GM19324 (cell line): ENCODE measurements around the gene HRCT1.

Experiments
- ATAC-seq: cut with Tn5 transposase; IDR thresholded peaks from one replicate; pipeline ENCODE4 v1.9.1; 2021; ENCODE audit warnings: mild to moderate bottlenecking, moderate library complexity; ENCODE audit not compliant: unreplicated experiment, low FRiP score

The HRCT1 gene

DNA sequence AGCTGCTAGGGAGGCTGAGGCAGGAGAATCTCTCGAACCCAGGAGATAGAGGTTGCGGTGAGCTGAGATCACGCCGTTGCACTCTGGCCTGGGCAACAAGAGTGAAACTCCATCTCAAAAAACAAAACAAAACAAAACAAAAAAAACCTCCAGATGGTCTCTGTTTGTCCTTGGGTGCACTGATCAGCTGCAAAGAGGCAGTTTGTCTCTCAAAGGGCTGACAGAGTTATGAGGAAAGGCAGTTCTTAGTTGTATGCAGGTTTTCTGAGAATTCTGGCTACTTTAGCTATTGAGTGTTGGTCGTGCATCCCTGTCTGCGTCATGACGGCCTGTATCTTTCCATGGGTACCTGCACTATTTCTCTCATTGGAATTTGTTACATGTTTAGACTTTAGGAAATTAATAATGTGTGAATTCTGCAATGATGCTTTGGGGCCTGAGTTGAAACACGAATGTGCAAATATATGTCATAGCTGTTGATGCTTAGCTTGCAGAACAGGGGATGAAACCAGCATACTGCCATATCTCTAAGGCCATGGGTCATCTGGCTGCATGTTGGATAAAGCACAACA lies 33.8 kb downstream of the HRCT1 start:
- ATAC-seq, result no peak

DNA sequence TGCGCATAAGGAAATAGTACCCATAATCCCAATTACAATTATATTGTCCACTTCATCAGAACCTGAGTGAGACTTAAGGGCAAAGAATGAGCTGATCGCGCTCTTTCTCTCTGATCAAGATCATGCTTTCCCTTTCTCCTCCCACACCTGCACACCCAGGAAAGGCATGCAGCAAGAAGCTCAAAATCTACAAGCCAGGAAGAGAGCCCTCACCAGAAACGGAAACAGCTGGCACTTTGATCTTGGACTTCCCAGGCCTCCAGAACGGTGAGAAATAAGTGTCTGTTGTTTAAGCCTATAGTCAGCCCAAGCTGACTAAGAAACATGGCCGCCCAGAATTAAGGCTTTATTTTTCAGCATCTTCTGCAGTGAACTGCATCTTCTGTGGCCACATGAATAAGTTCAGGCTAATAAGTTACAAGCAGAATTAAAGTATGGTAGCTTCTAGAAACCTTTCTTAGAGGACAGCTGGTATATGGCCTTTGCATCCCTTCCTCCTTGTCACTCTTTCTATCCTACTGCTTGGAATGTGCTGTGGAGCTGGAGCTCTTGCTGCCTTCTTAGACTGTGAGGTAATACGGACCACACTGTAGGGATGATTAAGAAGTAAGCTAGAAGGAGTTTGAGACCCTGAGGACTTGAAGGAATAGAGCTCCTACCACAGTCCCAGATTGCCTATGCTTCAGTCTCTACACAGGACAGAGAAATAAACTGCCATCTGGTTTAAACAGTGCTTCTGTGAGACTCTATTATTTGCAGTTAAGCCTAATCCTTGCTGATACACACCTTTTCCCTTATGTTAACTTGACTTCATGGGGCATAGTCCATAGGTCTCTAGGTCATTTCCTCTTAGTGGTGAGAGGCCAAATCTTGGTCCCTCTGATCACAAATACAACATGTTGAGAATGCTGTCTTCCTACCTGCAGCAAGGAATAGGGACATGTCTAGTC lies 34.7 kb downstream of the HRCT1 start:
- no peak for ATAC-seq

DNA sequence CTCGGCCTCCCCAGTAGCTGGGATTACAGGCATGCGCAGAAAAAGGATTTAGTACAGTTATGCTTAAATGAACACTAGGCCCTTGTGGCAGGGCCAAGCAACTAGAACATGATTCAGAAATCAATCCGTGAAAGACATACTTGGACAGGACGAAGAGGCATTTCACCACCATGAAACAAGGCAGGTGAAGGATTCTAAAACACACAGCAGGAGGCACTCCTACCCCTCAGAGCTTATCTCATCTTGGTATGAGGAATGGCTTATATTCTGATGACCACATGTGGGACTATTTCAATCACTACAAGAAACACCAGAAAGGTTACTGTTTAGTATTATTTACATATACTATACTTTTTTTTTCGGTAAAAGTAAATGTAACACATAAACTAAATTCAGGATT lies 36.3 kb downstream of the HRCT1 start:
- ATAC-seq, result no peak

DNA sequence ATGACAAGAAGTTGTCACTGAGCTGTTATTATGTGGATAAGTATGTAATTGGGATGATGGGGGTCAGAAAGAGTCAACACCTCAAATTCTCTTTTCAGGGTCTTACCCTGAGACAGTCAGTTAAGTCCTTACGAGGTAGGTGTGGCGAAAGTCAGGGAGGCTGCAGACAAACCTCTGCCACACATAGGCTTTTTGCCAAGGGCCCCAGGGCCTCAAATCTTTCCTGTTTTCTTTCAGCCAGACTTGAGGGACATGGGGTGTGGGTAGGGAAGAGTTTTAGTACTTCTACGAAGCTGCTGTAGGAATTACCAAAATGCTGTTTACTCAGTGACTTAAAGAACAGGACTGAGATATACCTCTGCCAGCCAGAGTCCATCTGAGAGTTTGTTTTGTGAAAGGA lies 38.2 kb downstream of the HRCT1 start:
- no peak for ATAC-seq

DNA sequence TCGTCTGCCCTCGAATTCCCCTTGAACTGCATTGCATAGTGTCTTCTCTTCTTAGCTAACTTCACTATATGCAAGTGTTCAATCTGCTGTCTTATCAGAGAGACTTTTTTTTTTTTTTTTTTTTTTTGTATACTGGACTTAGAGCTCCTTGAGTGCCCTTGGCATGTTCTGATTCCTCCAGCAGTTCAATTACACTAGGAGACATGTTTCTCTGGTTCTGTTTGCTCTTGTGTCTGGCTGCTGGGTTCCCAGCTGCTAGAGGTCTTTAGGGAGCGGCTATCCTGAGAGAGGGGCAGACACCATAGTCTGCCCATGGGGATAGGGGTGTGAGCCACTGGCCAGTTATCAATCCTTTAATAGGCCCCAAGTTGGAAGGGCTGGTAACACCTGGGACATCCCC lies 38.8 kb downstream of the HRCT1 start:
- ATAC-seq, result no peak

DNA sequence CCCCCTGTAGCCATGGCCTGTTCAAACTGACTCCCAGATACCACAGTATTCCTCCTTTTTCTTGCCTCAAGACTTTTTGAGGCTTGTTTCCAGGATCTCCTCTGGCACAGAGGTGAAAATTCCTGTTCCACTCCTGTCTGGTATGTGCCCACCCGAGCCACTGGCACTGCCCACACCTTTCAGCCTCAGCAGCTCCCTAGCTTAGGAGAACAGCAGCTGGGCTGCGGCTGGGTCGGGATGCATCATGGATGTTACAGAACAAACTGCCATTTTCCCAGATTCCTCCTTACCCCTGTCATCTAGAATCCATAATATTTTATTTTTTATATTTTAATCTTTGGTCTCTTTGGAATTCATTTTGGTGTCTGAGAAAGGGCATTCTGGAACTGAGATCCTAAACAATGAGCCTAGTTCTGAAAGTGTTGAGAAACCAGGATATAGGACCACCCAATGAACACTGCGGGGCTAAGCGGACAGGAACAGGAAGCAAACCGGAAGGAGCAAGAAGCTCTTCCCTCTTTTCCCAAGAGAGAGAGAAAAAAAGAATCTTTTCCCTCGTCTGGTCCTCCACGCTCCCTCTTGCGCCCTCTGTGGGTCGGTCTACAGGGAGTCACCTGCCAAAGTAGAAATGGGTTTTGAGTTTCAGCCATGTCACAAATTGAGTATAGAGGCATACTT lies 39.5 kb downstream of the HRCT1 start:
- ATAC-seq, result no peak

DNA sequence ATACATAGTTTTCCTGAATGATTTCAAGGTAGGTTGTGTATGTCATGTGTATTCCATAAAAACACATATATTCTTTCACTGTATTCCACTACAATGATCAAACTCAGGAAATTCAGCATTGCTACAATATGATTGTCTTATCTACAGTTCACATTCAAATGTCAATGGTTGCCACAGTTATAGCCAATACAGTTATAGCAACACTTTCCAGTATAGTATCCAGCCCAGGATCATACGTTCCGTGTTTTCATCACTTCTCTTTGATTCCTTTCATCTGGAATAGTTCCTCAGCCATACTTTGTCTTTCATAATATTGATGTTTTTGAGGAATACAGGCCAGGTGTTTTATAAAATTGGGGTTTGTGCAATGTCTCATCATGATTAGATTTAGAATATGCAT lies 42.4 kb downstream of the HRCT1 start:
- ATAC-seq, result no peak

DNA sequence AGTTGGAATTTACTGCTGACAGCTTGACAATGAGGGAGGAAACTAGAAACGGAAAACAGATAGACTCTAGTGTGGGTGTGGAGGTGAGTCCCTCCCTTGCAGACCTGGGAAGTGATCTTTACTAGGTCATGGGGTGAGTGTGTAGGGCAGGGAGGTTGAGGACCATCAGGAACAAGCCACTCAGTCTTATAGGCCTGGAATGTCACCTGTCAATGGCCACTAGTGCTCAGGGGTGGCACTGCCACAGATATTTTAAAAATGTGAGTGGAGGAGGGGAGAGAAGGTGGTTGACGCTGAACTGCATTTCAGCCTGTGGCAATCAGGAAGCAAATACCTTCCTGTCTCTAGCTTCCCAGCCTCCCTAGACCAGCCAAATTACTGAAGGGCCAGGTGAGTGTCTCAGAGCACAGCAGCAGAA lies 42.9 kb downstream of the HRCT1 start:
- no peak for ATAC-seq

DNA sequence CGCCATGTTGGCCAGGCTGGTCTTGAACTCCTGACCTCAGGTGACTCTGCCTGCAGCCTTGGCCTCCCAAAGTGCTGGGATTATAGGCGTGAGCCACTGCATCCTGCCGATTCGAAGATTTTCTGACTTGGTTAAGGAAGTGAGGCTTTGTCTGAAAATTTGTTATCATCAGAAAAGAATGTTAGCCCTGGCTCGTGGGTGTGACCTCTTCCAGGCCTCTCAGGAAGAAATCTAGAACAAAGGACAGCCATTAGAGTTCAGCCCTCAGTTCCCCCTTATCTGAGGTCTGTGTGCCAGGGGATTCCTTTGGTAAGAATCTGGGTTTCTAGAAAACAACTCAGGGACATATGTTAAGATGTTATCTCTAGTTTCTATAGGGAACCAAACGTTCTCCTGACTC lies 45.7 kb downstream of the HRCT1 start:
- ATAC-seq, result no peak

DNA sequence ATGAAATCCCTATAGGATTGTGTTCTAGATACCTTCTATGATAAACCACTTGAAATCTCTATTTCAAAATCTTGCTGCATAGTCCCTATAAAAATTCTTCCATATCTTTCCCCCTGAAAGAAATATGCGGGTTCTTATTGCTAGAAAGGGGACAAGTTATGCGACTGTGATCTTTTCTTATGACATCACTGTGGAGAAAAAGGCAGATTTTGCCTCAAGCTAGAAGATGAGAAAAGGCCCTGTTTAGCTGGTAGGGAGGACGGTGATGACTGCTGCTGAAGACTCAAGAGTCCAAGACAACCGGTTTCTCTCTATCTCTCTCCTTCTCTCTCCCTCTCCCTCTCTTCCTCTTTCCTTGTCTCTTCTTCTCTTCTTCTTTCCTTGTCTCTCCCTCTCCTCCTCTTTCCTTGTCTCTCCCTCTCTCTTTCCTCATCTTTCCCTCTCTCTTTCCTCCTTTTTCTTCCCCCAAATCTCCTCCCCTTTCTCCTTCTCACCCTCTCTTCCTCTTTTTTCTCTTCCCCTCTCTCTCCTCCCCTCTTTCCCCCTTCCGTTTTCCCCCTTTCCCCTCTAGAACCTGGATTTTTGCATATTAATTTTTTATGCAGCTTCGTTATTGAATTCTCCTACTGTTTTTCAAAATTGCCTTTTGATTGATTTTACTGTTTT lies 46.7 kb downstream of the HRCT1 start:
- no peak for ATAC-seq

DNA sequence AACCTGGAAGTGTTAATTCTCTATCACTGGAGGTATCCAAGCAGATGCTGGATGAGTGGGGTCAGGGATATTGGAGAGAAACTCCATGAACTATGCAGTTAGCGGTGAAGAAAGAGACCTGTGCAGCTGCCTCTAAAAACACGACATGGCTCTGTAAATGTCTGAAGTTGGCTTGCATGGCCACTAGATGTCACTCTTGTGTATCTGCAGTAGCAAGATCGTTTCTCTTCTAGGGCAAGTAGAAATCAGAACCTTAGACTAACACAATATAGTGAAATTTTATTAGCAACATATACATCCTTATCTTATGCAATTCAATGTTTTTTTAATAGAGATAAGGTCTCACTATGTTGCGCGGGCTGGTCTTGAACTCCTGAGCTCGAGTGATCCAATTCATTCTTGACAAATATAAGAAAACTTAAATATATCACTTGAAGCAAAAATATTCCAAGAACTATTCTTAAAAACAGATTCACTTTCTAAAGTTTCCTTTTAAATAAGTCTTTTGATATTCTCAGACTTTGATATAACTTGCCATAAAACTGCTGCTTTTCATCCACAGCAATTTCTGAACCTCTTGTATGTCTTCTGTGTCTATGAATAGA lies 49.0 kb downstream of the HRCT1 start:
- ATAC-seq, result no peak

DNA sequence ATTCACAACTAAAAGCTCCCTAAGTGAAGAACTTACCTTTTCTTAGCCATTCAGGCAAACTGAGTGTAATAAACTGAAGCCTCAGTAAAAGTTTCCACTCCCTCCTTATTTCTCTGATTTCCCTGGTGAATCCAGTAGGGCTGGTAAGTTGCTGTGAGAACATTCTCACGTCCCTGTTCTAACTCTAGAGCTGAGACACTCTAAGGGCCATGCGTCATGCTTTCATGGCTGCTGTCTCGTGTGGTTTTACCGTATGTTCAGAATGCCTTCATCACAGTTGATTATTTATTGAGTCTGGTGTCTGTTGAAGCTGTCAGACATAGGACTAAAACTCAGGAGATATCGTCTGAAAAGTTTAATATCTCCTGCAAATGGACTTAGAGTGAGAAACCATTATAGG lies 50.6 kb downstream of the HRCT1 start:
- no peak for ATAC-seq
